Activated T-cell treated with anti-CD3 and anti-CD28 coated beads for 24 hours (primary cell): ENCODE measurements around the gene DGLUCY.
"Not testable (repeated sequence)": the region's sequence is repeated elsewhere in the genome, so short reads cannot be mapped to it uniquely, and the experiment has no call there.

Source experiments
- DNase-seq: peaks from one replicate; pipeline ENCODE4 v3.0.0-alpha.2; 2020; ENCODE audit warnings: low read depth

DGLUCY gene

GRCh38 chr14:91258011-91258618 lies 144.2 kb downstream of the DGLUCY start:
- no peak for DNase-seq

GRCh38 chr14:91258876-91259275 lies 145.0 kb downstream of the DGLUCY start:
- no peak for DNase-seq

GRCh38 chr14:91261115-91261514 lies 147.2 kb downstream of the DGLUCY start:
- DNase-seq = no peak

GRCh38 chr14:91261986-91262549 lies 148.2 kb downstream of the DGLUCY start:
- no peak for DNase-seq

- no peak for DNase-seq
These were observed 149.5 kb downstream of the DGLUCY start for GRCh38 chr14:91263329-91263728.

- DNase-seq = no peak
These were observed 150.6 kb downstream of the DGLUCY start for GRCh38 chr14:91264151-91265150.

GRCh38 chr14:91265404-91265803 lies 151.5 kb downstream of the DGLUCY start:
- DNase-seq = no peak

- not testable (repeated sequence) for DNase-seq
These were observed 152.4 kb downstream of the DGLUCY start for GRCh38 chr14:91266276-91266675.

- no peak for DNase-seq
These were observed 154.1 kb downstream of the DGLUCY start for GRCh38 chr14:91267965-91268437.

- DNase-seq = no peak
These were observed 155.5 kb downstream of the DGLUCY start for GRCh38 chr14:91269076-91269991.

- no peak for DNase-seq
These were observed 156.3 kb downstream of the DGLUCY start for GRCh38 chr14:91270188-91270587.

- DNase-seq = no peak
These were observed 156.7 kb downstream of the DGLUCY start for GRCh38 chr14:91270619-91271018.

GRCh38 chr14:91271639-91272038 lies 157.8 kb downstream of the DGLUCY start:
- DNase-seq = no peak

GRCh38 chr14:91272341-91273272 lies 158.7 kb downstream of the DGLUCY start:
- DNase-seq = no peak

GRCh38 chr14:91273273-91273884 lies 159.5 kb downstream of the DGLUCY start:
- DNase-seq = no peak

GRCh38 chr14:91273885-91274273 lies 160.0 kb downstream of the DGLUCY start:
- no peak for DNase-seq

- no peak for DNase-seq
These were observed 160.9 kb downstream of the DGLUCY start for GRCh38 chr14:91274796-91275195.
